ENCODE results near the gene TPCN1.
A peak's percentile ranks its signal among the peaks of the same experiment; 100 is the strongest.

Gene TPCN1

DNA sequence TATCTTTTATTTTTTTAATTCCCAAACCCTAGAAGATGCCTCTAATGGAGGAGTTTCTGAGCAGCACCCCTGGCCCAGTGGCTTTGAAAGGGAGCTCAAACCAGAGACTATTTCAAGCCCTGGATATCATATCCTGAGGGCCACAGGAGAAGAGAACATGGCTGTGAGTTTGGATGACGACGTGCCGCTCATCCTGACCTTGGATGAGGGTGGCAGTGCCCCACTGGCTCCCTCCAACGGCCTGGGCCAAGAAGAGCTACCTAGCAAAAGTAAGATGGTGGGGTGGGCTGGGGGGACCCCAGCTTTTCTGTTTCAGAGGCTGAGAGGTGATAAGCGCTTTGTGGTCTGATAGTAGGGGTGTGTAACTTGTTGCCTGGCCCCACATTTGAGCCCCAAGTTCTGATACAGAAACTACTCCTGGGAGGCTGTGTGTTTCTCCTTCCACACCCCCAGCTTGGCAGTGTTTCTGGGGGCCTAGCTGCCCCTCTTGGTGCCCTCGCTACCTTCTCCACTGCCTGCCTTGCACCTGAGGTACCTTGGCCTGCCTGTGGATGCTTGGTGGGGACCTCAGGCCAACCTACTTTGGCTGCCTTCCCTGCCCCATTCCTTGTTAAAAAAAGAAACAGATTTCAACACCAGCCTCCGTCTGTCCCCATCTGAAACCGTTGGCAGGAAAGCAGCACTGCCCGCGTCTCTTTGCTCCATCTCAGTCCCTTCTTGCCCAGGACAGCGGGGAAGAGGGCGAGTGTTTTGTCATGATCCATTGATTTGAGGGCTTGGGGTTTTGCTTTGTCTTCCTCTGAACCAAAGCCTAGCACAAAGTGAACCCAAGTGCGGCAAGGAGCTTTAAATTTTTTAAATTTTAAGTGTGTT, 5.7 kb downstream of the TPCN1 start:
- DNase-seq = no peak

DNA sequence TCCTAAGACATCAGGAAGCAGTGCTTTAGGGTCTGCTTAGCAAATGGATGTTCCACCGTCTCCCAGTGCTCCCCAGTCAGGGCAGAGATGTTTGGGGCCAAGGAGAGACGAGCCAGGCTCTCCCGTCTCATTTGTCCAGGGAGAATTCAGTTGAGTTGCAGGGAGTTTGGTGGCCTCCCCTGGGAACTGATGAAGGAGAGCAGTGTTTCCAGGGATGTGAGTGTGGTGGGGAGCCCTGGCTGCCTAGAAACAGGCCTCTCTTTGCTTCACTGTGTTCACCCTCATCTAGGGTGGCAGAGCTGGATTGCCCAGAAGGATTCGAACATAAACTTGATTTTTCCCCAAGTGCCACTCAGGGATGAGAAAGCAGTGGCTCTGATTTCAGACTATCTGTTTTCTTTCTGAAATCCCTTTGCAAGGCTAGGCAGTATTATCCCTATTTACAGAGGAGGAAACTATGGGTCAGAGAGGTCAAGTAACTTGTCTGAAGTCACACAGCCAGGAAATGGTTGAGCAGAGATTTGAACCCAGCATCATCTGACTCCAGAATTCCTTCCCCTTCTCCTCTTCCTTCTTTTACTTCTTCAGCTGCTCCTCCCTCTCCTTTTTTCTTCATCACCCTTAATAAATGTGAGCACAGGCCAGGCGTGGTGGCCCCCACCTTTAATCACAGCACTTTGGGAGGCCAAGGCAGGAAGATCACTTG, 6.6 kb downstream of the TPCN1 start:
- no peak for DNase-seq

DNA sequence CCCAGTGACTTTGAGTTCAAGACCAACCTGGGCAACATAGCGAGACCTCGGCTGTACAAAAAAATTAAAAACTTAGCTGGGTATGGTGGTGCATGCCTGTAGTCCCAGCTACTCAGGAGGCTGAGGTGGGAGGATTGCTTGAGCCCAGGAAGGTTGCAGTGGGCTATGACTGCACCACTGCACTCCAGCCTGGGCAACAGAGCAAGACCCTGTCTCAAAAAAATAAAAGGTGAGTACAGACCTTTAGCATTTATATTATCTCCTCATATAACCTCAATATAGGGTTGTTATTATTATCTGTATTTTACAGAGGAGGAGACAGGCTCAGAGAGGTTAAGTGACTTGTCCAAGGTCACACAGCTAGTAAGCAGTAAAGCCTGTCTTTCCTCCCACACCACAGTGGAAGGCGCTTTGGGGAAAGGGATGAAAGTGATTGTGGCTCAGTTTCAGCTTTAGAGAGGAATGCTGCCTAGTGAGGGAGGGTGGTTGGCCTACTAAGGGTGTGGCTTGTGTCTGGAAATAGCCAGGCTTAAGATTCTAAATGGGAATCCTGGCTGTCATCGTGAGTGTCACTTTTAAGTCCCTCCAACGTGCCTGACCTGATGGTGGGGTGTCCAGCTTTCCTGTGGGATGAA, 7.2 kb downstream of the TPCN1 start:
- DNase-seq = no peak

DNA sequence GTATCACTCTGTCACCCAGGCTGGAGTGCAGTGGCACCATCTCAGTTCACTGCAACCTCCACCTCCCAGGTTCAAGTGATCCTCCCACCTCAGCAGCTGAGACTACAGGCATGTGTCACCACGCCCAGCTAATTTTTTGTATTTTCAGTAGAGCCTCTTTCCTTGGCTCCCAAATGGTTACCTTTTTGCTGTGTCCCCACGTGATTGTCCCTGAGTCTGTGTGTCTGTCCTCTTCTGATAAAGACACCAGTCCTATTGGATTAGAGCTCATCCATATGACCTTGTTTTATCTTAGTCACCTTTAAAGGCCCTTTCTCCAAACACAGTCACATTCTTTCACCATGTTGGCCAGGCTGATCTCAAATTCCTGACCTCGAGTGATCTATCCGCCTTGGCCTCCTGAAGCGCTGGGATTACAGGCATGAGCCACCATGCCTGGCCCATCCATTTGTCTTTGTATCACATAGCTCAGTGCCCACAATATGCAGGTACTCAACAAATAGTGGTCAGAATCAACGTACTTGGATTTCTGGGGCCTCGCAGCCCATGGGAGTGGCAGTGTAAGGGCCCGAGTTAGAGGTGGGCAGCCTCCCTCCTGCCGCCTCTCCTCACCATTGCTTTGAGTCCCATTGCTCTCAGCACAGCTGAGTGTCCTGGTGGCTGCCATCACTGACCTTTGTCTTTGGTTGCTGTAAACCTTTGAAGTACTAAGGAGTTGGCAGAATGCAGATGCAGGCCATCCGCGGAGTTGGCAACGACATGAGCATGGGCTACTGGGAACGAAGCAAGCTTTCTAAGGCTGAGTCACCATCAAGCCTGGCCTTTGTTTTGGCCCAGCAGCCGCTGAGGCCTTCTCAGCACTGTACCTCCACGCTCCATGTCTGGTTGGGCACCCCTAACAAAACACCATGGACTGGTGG, 9.3 kb downstream of the TPCN1 start:
- DNase-seq = no peak

DNA sequence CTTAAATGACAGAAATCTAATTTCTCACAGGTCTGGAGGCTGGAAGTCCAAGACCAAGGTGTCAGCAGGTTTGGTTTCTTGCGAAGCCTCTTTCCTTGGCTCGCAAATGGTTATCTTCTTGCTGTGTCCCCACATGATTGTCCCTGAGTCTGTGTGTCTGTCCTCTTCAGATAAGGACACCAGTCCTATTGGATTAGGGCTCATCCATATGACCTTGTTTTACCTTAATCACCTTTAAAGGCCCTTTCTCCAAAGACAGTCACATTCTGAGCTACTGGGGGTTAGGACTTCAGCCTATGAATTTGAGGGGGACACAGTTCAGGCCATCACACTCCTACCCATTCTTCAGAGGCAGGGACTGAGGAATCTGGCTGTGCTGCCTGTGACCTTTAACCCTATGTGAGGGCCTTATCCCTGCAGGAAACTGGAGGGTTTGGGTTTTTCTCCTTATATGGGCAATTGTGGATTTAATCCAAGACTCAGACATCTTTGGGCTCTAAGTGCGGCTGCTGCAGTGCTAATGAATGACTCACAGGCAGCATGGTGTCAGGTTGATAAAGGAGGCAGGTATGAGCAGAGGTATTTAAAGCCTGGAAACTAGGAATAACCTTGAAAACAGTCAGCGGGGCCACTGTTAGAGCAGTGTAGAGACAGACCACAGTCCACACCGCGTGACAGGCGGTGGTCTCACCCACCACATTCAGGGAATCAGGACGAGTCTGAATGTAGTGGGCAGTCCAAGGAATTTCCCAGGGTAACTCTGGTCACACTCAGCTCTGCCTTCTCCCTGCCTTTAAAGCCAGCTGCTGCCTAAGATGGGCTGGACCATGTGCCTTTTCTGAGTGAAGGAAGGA, 10.2 kb downstream of the TPCN1 start:
- DNase-seq = no peak

DNA sequence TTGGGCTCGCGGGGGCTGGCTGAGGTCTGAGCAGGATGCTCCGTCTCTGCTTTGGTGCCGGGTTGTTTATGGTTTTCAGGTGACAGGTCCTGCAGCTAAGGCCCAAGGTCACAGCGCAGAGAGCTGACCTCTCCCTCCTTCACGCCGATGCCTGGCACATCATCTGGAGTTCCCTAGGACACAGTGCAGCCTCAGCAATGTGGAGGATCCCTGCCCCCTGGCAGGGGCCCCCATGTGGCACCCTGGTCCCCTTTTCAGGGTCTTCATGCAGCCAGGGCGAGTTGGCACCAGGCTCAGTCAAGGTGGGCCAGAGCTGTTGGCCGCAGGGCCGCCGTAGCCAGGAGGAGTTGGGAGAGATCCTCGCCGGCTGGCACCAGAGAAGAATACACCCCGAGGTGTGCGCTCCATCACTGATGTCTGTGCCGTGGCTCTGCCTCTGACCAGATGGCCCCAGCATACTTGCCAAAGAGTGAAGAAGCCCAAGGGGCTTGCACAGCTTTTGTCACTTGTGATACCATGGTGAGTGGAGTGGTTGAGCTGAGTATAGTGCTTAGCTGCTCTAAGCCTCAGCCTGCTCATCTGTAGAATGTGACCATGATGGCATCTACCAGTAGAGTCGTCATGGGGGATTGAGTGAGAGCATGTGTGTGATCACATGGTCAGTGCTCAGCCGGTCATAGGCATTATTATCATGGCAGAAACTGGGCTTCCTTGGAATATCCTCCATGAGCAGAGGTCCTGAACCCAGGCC, 11.0 kb downstream of the TPCN1 start:
- no peak for DNase-seq

DNA sequence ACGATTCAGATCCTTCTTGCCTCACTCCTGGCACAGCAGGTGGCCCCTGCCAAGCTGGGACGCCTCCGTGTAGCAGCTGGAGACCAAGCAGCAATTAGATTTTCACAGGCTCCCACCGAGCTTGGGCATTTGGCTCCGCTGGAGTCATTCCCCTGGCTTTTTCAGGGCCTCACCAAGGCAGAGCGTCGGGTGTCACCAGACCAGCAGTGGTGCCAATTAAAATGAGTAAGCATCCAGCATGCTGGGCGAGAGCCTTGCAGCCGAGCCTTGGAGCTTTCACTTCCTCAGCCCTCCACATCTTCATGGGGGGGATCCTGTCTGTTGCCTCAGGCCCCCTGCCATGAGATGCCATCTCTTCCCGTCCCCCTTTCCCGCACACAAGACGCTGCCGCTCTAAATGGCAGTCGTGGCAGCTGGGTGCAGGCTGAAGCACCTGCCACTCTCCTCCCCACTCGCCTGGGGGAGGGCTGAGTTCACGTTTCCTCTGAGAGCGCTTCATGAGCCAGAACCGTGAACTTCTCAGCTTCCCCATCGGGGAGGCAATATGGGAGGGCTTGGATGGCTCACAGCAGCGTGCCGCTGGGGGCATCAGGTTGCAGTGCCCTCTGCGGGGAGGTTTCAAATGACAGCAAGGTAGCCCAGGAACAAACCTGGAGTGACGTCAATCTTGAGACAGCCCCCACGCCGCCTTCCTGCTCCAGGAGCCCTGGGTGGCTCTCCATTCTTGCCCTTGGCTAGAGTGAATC, 11.7 kb downstream of the TPCN1 start:
- peak; percentile 59 for DNase-seq

DNA sequence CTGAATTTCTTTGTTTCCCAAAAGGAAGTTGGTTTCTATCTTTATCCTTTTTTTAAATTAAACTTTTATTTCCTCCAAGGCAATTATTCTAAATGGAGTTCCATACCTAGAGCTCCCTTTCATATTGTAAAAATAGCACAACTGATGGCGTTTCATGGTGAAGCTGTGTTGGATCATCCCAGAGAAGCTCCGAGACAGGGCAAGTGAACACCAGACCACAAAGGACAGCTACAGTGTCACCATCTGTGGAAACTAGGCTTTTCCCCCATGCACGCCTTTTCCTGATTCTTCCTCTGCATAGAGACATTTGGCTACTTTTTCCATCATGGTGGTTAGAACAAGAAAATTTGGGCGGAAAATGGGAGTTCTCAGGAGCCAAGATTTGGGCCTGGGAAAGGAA, 12.7 kb downstream of the TPCN1 start:
- DNase-seq = no peak

DNA sequence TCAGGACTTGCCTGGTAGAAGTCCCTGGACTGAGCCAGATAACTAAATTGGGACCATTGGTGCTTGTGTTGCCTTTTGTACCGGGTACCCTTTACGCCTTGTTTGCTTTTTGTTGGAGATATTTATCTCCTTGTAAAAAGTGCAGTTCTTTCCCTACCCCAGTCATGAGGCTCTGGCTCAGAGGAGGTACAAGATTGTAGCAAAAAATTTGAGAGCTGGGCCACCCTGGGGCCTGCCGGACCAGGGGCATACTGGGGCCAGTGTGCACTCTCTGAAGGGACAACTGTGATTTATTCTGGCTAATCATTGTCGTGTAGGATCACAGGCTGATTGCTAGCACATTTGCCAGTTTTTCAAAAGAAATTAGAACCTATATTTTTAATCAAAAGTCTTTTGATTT, 13.2 kb downstream of the TPCN1 start:
- DNase-seq = no peak

DNA sequence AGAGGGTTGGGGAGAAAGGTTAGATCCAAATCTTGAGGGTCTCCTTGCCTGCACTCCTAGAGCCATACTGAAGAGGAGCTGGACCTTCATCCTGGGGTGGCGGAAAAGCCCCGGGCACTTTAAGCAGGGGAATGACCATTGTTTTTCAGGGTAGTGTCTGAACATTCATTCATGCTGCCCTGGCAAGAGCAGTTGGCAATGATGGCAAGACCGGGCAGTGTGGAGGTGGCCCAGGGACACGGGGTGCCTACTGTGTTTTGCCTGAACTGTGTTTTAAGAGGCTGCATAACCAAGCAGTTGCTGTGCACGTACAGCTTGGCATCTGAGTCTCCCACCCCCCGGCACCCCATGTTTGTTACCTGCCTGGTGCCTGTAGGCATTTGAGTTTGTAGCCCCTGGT, 14.7 kb downstream of the TPCN1 start:
- DNase-seq = no peak

DNA sequence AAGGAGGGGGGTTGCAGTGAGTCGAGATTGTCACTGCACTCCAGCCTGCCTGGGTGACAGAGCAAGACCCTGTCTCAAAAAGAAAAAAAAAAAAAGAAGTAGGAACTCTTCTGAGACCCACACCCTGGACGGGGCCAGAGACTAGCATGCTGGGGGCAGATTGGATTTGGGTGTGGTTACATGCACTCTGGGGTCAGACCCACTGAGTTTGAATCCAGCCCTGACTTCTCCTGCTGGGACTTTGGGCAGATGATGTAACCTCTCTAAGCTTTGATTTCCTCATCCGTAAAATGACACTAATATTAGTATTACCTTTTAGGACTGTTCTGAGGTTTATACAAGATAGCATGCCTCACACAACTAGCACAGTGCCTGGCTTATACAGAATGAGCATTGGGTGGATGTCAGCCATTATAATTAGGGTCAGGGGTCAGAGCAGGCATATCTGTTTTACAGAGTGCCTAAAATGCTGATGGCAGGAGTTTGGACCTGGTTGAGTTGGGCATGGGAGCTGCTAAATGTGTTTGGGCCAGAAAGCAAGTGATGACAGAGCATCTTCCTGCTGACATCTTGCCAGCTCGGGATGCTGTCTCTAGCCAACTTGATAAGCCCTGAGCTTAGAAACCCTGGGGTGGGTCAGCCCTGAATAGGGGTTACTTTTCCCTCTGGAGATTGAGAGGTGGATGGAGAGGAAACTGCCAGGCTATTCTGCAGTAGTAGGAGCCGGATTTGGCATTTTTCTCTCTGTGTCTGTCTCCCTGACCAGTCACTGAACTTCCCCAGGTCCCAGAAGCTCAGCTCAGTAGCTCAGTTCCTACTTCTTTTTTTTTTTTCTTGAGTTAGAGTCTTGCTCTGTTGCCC, 15.5 kb downstream of the TPCN1 start:
- DNase-seq = no peak

DNA sequence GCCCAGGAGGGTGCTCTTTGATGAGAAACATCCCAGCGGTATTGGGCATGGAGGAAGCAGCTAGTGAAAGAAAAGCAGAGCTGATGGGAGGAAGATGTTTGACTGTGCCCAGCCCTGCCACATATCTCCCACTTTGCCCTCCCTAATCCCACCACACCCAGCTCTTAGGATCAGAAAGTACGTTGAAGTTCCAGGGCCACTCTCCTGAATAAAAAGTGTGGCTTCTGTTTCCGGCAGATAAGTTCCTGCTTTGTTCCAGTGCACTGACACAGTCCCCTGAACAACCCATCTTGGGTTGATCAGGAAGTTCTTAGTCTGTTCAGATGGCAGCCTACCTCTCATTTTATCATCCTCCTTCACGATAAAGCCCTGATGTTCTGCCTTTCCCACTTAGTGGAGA, 16.5 kb downstream of the TPCN1 start:
- no peak for DNase-seq

DNA sequence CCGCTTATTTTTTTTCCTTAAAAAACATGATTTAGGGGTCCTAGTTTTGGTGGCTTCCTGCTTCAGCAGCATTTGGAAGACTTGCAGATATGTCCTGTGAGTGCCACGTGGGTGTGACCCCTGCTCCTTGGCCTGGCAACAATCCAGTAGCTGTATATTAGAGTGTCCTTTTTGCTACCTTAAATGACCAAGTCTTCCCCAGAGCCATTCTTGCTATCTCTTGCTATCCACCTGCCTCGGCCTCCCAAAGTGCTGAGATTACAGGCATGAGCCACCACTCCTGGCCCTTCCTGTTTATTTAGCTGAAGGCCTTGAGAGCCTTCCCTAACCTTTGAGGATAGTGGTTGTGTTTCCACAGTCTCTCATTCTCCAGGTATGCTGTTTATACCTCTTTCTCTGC, 17.0 kb downstream of the TPCN1 start:
- DNase-seq = no peak

DNA sequence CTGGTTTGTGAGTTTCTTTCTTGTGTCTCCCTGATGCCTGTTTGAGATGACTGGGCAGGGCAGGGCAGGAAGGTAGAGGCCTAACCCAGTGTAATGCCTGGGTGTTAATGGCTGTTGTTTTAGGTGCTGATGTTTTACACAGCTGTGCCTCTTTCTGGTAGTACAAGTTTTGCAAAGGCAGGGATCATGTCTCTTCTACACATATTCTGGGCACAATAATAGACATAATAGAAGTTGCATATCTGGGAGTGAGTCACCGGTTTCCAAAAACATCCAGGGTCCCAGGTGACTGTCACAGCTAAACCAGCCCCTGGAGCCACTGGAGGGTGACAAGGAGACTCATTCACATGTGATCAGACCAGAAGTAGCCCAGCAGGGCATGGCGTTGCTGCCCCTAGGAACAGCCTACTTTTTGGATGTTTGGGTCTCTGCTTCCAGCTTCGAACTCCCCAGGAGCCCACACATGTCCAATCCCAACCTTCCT, 18.1 kb downstream of the TPCN1 start:
- DNase-seq = no peak

DNA sequence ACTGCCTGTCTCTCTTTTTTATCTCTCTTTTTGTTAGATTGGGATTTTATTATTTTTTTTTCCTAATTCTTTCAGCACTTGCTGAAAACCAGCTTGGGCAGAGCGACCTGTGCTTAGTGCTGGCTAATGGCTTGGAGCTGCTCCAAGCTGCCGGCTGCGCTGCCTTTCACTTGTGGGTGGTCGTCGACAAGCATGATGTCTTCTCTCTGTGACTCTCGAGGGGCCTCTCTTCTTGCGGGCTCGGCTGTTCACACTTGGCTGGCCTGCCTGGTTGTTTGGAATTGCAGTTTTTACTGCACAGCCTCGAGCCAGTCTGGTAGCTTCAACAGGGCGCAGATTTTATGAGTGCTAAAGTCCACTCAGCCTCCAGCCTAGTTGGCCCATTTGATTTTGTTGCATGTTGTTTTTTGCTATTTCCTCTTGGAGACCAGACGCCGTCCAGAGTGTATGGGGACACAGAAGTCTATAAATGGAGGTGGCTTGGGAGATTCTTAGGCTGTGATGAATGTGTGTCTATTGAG, 18.6 kb downstream of the TPCN1 start:
- no peak for DNase-seq

DNA sequence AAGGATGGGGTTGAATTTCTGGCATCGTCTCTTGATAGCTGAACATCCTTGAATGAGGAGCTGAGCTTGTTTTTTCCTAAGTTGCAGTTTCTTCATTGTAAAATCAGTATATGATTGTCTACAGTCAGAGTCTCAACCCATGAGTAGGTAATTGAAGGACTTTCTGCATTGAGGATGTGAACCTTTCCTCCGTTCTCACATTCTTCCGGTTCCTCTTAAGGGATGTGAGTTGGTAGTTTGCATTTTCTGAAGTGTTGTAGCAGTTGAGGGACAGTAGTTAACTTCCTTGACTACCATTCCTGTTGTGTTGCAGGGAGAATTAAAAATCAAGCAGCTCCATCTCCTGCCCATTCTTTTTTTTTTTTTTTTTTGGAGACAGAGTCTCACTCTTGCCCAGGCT, 19.1 kb downstream of the TPCN1 start:
- DNase-seq = no peak

DNA sequence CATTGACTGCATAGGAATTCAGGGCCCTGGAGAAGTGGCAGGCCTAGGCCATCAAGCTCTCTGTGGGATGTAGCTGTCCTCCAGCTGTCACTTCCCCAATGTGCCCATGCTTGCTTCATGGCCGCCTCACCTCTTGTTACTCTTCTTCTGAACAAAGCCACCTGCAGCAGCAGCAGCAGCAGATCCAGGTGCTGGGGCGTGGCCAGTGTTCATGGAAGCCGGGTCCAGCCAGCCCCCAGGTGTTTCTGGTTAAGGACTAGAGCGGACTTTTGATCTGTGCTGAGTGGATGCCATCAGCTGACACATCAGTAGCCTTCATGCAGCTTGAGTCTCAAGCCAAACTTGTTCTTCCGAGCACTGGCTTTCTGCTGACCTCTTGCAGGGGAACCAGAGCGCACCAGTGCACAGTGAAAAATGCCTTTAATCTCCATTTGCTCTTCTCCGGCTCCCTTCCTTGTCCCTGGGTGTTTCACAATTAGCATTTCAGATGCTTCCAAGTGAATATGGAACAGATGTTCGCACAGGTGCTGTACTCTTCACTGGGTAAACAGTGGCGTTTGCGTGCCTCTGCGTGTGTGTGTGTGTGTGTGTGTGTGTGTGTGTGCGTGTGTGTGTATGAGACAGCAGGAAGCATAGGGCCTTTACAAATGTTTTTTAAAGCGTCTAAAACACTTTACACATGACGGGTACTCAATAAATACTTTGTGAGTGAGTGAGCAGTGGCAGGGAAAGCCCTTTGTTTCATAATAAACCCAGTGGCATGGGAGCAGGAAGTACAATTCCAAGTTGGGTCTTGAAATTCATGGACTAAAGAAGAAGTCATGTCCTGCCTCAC, 20.1 kb downstream of the TPCN1 start:
- peak; percentile 77 for DNase-seq

DNA sequence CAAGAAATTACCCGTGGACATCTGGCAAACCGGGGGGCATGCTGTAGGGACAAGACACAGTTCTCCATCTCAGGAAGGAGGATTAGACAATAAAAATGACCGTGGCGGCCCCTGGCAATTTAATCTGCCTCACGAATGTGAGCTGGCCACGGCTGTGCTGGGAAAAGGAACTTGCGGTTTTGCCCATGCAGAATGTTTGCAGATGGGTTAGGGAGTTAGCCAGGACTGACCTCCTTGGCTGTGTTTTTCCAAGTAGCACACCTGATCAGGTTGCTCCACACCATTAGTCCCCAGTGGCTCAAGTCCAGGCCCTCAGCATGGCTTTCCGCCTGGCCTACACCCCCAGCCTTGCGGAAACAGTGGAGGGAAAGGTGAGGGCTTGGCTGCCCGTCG, 20.8 kb downstream of the TPCN1 start:
- no peak for DNase-seq

Data from NCI-H748 treated with DMSO at 0.1 percent for 48 hours (cell line).